SU-DHL-6 (cell line): ENCODE measurements around the gene MYLK.

Source experiments
- H2AFZ ChIP-seq: fragments of 200-600 bp; sonication (generic); 2 replicates; pipeline ENCODE4 v1.6.1; 2014; ENCODE audit warnings: low read depth, mild to moderate bottlenecking, moderate library complexity, mixed read lengths, antibody characterized with exemption, low read length; ENCODE audit not compliant: severe bottlenecking
- H3F3A ChIP-seq: fragments of 200-600 bp; shearing (Covaris generic); 2 replicates; pipeline ENCODE4 v1.6.0; 2016; ENCODE audit warnings: antibody characterized with exemption, mild to moderate bottlenecking; ENCODE audit not compliant: insufficient read depth
- H3K27ac ChIP-seq: fragments of 200-600 bp; sonication (generic); 2 replicates; pipeline ENCODE4 v1.5.1; 2016; ENCODE audit warnings: low read depth, mild to moderate bottlenecking, low read length, moderate library complexity, mixed read lengths
- H3K27me3 ChIP-seq: fragments of 200-600 bp; sonication (generic), shearing (Covaris generic); 2 replicates; pipeline ENCODE4 v1.6.0; 2014; ENCODE audit warnings: mild to moderate bottlenecking, low read length
- H3K36me3 ChIP-seq: fragments of 200-600 bp; sonication (generic); 2 replicates; pipeline ENCODE4 v1.6.1; 2014; ENCODE audit warnings: mild to moderate bottlenecking, low read length, mixed read lengths
- H3K4me2 ChIP-seq: fragments of 300-600, 200-600 bp; shearing (Covaris generic), sonication (generic); 2 replicates; pipeline ENCODE4 v1.6.0; 2014; ENCODE audit warnings: low read length, low read depth, mild to moderate bottlenecking; ENCODE audit not compliant: poor library complexity, severe bottlenecking
- H3K4me3 ChIP-seq: fragments of 200-600 bp; sonication (generic); 2 replicates; pipeline ENCODE4 v1.5.1; 2014; ENCODE audit warnings: antibody characterized with exemption, low read length, mild to moderate bottlenecking, mixed read lengths; ENCODE audit not compliant: insufficient read depth, poor library complexity, severe bottlenecking
- H3K79me2 ChIP-seq: fragments of 200-600 bp; sonication (generic); 2 replicates; pipeline ENCODE4 v1.6.1; 2014; ENCODE audit warnings: mild to moderate bottlenecking, low read length, moderate library complexity; ENCODE audit not compliant: insufficient read depth
- H3K9ac ChIP-seq: fragments of 200-600 bp; sonication (generic); 2 replicates; pipeline ENCODE4 v1.7.0; 2014; ENCODE audit warnings: mild to moderate bottlenecking, low read length
- H3K9me2 ChIP-seq: fragments of 200-600 bp; sonication (generic); replicated peaks from 2 replicates; pipeline ENCODE4 v1.6.1; 2014; ENCODE audit warnings: low read length; ENCODE audit not compliant: insufficient read depth
- H3K9me3 ChIP-seq: fragments of 200-600 bp; sonication (generic); 2 replicates; pipeline ENCODE4 v1.6.1; 2014; ENCODE audit warnings: low read length, mixed read lengths; ENCODE audit not compliant: insufficient read depth
- H4K20me1 ChIP-seq: fragments of 200-600 bp; sonication (generic); 2 replicates; pipeline ENCODE4 v1.6.1; 2014; ENCODE audit warnings: low read depth, mild to moderate bottlenecking, antibody characterized with exemption, low read length, moderate library complexity, mixed read lengths
- EZH2phosphoT487 ChIP-seq: fragments of 200-600 bp; sonication (generic), shearing (Covaris generic); conservative IDR thresholded peaks from 2 replicates; pipeline ENCODE4 v1.6.1; 2018; ENCODE audit warnings: mild to moderate bottlenecking, antibody characterized with exemption, low read length, moderate library complexity, mixed read lengths
- TF ChIP-seq, protein P1 (sequence below): fragments of 200-600 bp; sonication (generic); IDR thresholded peaks from one replicate; pipeline ENCODE4 v1.5.1; 2017; ENCODE audit warnings: antibody characterized with exemption, mild to moderate bottlenecking, low read length, moderate library complexity; ENCODE audit not compliant: insufficient read depth, poor library complexity, severe bottlenecking

Gene MYLK

DNA sequence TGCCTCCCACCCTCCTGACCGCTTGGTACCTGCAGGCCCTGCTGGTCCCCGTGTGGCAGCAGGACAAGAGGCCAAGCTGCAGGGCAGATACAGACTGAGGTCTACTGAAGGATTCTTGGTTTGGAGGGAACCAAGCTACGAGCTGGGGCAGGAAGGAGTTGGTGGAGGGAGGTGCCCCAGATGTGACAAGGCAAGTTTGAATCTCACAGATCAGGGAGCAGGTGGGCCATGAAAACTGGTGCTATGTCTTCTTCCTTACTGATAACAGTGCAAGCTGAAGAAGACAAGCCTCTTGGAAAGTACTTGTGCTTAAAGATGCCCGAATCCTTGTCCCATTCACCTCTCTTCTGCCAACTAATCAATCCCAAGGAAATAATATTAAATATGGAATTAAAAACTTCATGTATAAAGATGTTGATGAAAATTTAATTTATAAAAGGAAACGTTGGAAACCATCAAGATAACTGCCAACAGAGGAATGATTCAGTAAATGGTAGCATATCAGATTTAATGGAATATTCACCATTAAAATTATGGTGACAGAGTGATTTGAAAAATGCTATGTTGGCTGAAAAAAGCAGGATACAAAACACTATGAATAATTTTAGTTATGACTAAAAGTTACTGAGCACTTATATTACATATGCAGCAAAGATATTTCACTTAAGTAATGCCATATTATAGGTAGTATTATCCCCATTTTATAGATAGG, 107.9 kb downstream of the MYLK start:
- no peak overlapping the region for H2AFZ ChIP-seq
- no peak overlapping the region for H3K27ac ChIP-seq
- no peak overlapping the region for H3K4me2 ChIP-seq
- no peaks in the 10 kb centered on the region for H3K36me3 ChIP-seq
- H3K27me3 ChIP-seq, result no peaks in the 10 kb centered on the region
- TF ChIP-seq, protein P1, sequence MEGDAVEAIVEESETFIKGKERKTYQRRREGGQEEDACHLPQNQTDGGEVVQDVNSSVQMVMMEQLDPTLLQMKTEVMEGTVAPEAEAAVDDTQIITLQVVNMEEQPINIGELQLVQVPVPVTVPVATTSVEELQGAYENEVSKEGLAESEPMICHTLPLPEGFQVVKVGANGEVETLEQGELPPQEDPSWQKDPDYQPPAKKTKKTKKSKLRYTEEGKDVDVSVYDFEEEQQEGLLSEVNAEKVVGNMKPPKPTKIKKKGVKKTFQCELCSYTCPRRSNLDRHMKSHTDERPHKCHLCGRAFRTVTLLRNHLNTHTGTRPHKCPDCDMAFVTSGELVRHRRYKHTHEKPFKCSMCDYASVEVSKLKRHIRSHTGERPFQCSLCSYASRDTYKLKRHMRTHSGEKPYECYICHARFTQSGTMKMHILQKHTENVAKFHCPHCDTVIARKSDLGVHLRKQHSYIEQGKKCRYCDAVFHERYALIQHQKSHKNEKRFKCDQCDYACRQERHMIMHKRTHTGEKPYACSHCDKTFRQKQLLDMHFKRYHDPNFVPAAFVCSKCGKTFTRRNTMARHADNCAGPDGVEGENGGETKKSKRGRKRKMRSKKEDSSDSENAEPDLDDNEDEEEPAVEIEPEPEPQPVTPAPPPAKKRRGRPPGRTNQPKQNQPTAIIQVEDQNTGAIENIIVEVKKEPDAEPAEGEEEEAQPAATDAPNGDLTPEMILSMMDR, result no peak
- TF ChIP-seq EZH2phosphoT487, result no peak
- no peak overlapping the region for H3K4me3 ChIP-seq
- no peaks in the 10 kb centered on the region for H3K79me2 ChIP-seq
- no peak overlapping the region for H3K9ac ChIP-seq
- H3K9me3 ChIP-seq, result no peaks in the 10 kb centered on the region
- H3K9me2 ChIP-seq, result no peaks in the 10 kb centered on the region
- no peaks in the 10 kb centered on the region for H3F3A ChIP-seq
- no peaks in the 10 kb centered on the region for H4K20me1 ChIP-seq

DNA sequence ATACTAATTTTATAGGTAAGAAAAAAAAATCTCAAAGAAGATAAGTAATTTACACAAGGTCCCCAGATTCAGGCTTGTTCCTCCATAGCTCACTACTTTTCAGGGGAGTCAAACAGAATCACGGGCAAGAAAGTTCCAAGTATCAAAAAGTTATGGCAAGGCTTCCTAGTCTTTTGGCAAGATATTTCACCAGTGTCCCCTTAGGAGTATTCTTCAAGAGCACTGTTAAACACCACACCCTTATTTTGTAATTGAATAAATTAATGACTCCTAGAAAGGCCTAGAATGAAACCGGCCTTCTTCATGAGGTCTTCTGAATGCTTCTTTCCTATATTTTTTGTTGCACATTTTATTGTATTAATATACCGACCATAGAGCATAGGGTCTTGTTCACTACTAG, 109.7 kb downstream of the MYLK start:
- no peaks in the 10 kb centered on the region for H3K36me3 ChIP-seq
- H3K79me2 ChIP-seq, result no peaks in the 10 kb centered on the region
- no peak overlapping the region for H2AFZ ChIP-seq
- H3K4me2 ChIP-seq, result no peak overlapping the region
- H3K9me3 ChIP-seq, result no peaks in the 10 kb centered on the region
- H3K27me3 ChIP-seq, result no peaks in the 10 kb centered on the region
- no peak overlapping the region for H3K27ac ChIP-seq
- no peak overlapping the region for H3K4me3 ChIP-seq
- no peak overlapping the region for H3K9ac ChIP-seq
- TF ChIP-seq, protein P1, result no peak
- no peak for TF ChIP-seq EZH2phosphoT487
- no peaks in the 10 kb centered on the region for H4K20me1 ChIP-seq
- no peaks in the 10 kb centered on the region for H3F3A ChIP-seq
- no peaks in the 10 kb centered on the region for H3K9me2 ChIP-seq

DNA sequence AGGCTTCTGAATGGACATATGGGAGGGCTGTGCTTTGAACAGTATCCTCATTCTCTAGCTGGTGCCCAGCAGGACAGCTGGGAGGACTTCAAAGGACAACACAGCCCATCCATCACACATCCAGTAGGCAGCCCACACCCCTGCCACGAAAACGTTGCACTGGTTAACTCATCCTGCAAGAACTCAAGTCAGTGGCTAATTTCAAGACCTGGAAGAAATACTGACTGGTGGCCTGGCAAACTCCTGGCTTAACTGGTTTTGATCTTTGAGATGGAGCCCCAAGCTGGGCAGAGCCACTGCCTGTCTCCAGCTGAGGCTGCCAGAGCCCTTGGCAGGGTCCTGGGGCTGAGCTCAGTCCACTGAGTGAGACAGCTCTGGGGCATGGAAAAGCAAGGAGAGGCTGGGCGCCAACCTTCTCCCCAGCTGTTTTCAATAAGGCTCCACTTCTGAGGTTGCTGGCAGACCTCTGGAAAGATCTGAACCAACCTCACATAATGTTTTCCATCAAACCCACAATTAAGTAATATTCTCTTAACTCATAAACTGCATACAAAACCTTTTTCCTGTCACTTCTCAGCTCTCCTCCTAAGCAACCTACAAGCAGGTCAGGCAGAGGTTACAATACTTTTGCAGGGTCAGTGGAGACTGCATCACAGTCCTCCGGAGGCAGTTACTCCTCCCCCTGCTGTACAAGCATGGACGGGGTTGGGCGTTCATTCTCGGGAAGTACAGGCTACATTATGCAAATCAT, 110.3 kb downstream of the MYLK start:
- no peak for TF ChIP-seq EZH2phosphoT487
- TF ChIP-seq, protein P1, result no peak
- Histone ChIP-seq H3F3A (no peaks in the 10 kb centered on the region), H3K36me3 (no peaks in the 10 kb centered on the region), H3K27me3 (no peaks in the 10 kb centered on the region), H3K4me2 (no peak overlapping the region), H4K20me1 (no peaks in the 10 kb centered on the region), H2AFZ (no peak overlapping the region), H3K9me3 (no peaks in the 10 kb centered on the region), H3K9me2 (no peaks in the 10 kb centered on the region), H3K4me3 (no peak overlapping the region), H3K27ac (no peak overlapping the region), H3K79me2 (no peaks in the 10 kb centered on the region), H3K9ac (no peak overlapping the region)
